ENCODE measurements around the gene SSTR1. TPM values are rescaled to one million over a fixed set of nuclear protein-coding genes. Genes with fewer than 3 reads are reported as not detected.
"Not testable (repeated sequence)": the region's sequence is repeated elsewhere in the genome, so short reads cannot be mapped to it uniquely, and the experiment has no call there.

Gene SSTR1, protein sequence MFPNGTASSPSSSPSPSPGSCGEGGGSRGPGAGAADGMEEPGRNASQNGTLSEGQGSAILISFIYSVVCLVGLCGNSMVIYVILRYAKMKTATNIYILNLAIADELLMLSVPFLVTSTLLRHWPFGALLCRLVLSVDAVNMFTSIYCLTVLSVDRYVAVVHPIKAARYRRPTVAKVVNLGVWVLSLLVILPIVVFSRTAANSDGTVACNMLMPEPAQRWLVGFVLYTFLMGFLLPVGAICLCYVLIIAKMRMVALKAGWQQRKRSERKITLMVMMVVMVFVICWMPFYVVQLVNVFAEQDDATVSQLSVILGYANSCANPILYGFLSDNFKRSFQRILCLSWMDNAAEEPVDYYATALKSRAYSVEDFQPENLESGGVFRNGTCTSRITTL
- total RNA-seq (2014; rRNA removed; shearing (Covaris generic)), result not detected in 2 replicates

DNA sequence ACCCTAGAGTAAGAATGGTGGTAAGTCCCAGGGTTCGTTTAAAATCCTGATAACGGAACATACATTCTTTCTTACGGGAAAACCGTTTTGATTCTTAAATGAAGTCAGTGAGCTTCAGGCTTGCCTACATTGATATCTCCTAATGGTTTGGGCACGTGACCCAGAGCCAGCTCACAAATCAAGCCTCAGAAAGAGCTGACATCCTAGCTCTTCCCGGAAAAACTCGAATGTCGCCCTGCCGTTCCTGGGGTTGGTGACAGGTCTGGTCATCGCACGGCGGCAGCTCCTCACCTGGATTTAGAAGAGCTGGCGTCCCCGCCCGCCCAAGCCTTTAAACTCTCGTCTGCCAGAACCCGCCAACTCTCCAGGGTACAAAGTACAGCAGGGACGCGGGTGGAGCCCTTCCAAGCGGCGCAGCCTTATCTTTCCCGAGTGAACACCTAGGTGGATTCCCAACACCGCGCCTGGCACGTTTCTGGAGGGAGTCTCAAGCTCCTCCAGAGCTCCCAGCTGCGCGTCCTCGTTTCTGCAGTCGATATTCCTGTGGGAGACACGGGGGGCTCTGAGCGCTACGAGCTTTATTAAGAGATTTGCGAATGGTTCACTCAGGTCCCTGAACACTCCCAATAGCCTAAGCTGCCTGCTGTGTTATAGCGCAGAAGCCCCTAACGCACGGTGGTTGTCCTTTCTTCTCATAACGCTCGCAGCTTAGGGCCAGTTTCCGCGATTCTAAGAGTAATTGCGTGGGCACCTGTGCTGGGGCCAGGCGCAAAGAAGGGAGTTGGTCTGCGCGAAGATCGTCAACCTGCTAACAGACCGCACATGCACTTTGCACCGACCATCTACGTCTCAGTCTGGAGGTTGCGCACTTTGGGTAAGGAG lies at the start of gene SSTR1:
Gene SSTR1, plus strand, starts transcription at position 169 of the 882 bp plus-strand sequence. CDS start 1,486 bp downstream, outside the sequence.
- DNase-seq (ENCODE audit: low spot score), result no peak

DNA sequence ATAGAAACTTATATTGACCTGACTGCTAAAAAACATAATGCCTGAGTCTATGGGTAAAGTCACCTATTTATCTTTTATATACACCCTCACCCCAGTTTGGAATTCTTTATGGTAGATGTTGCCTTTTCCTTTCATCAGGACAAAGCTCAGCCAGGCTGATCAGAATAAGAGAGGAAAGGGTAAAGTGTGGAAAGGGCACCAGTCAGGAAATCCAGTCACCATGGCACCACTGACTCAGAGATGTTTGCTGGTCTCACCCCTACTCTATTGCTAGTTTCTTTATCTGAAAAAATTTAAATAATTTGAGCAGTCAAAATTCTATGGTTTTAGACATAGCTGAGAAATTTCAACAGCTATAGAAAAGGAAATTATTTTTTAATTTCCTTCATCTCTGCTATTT lies 49.2 kb upstream of the SSTR1 start:
- no peak for DNase-seq (ENCODE audit: low spot score)

DNA sequence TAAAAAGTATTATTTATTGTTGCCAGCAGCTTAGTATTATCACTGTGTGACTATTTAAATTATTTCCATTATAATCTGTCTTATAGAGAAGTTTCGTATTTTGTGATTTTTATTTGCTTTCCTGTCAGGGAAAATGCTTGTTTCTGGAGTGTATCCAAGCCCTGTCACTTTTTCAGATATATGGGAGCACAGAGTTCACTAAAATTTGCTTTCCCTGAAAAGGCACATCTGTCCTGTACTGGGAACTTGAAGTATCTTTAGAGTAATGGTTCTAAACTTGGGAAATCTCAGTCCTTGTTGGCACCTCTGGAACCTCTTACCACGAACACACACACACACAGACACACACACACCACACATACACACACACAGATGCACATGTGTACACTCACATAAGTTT lies 39.3 kb upstream of the SSTR1 start:
- DNase-seq (ENCODE audit: low spot score), result no peak

DNA sequence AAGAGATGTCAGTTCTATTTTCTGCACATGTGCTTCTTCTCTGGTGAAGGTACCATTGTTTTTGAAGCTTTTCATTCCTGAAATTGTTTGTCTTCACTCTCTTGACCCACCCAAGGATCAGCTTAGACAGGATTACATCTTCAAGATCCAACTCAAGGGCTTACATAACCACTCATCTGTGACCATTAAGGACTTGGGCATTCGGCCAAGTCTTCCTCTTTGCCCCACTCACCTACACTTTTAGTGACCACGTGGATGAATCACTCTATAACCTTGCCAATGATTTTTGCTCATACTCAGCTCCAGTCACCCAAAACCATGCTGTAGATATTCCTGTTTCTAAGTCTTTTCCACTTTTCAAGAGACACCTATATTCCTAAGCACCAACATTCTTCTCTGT lies 36.5 kb upstream of the SSTR1 start:
- peak; percentile 5 for DNase-seq (ENCODE audit: low spot score)

DNA sequence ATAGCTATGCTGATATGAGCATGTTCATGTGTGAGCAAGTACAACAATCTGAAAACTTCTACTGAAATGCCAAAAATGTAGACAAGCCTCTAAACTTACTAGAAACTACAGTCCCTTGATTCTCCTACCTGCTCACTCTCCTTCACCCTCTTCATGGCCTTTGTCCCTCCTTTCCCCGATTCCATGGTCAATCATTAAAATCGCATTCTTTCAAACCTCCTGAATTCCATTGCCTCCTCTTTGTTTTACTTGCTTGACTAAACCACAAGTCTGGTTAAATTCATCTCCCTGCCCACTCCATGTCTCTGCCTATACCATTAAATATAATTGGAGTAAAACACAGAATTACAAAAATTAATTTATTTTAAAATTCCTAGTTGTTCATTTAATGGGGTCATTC lies 33.0 kb upstream of the SSTR1 start:
- no peak for DNase-seq (ENCODE audit: low spot score)

DNA sequence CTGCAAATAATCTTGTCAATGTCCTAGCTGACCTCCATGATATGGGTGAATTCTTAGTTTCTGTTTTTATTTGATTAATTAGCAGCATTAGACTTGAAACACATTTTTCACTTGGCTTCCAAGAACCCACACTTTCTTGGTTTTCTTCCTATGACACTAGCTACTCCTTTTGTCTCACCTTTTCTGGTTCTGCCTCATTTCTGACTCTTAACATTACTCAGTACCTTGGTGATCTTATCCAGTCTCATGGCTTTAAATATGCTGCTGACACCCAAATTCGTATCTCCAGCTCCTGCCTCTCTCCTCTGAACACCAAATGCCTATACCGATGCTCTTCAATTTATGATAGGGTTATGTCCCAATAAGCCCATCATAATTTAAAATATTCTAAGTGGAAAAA lies 32.0 kb upstream of the SSTR1 start:
- DNase-seq (ENCODE audit: low spot score), result no peak

DNA sequence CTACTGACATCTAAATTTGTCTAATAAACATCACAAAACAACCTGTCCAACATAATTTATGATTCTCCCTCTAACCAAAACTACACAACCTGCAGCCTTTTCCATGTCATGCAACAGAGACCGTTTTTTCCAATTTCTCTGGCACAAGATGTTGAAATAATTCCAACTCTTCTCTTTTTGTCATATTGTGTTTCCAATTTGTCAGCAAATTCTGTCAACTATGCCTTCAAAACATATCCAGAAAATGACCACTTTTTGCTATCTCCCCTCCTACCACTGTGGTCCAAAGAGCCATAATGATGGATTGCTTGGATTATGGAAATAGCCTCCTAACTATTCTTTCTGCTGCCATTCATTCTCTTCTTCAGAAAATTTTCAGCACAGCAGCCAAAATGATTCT lies 31.3 kb upstream of the SSTR1 start:
- DNase-seq (ENCODE audit: low spot score), result no peak

DNA sequence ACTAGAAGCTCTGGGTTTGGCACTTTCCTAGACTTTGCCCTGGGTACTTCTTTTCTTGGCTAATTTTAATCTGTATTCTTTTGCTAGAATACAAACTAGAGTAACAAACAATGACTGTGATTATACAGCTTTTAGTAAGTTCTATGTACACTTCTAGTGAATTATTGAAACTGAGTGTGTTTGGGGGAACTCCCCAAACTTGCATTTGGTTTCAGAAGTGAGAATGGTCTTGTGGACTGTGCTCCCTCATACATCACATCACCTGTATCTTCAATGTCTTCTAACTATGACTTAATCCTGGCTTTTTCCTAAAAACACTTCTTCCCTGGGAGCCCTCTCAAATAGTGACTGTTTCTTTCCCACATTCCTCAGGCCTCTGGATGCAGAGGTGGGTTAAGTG lies 23.6 kb upstream of the SSTR1 start:
- no peak for DNase-seq (ENCODE audit: low spot score)

DNA sequence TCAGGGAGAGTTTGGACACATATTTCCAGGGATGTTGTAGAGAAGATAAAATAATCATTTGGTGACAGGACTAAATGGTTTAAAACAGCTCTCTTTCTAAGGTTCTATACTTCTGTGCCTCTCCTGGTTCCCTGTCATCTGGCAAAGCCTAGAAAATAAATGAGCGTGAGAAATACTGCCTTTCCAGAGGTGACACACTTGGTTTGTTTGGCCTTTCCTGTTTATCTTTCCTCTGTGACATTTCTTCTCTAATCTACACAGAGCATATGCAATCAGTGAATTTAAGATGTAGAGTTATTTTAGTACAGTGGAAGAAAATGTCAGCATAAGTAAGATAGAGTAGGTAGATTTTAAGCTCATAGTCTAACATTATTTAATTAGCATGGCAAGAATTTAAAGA lies 22.0 kb upstream of the SSTR1 start:
- peak; percentile 14 for DNase-seq (ENCODE audit: low spot score)

DNA sequence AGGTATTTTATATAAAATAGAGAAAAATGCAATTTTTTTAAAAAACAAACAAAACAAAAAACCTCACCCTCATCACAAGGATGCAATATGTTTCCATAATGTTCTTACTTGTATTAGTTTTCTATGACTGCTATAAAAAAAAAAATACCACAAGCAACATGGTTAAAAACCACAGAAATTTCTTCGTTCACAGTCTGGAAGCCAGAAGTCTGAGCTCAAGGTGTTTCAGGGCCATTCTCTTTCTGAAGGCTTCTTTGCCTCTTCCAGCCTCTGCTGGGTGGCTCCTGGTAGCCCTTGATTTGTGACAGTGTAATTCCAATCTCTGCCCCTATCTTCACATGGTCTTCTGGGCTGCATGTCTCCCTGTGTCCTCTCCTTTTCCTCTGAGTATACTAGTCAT lies 21.5 kb upstream of the SSTR1 start:
- no peak for DNase-seq (ENCODE audit: low spot score)

DNA sequence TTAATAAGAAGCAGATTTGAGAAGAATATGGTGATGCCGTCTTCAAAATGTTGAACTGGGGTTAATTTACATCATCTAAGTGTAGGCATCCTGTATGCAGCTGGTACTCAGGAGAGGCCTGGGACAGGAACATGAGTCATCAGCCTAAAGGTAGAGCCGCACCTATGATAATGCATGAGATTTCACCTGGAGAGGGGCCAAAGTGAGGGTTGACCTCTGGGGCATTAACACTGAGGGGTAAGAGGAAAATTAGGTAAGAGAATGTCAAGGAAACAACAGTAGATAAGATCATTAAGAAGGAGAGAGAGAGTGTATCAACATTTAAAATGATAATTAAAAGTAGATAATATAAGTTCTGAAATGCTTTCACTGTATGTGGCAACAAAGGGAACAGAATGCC lies 20.2 kb upstream of the SSTR1 start:
- DNase-seq (ENCODE audit: low spot score), result no peak

DNA sequence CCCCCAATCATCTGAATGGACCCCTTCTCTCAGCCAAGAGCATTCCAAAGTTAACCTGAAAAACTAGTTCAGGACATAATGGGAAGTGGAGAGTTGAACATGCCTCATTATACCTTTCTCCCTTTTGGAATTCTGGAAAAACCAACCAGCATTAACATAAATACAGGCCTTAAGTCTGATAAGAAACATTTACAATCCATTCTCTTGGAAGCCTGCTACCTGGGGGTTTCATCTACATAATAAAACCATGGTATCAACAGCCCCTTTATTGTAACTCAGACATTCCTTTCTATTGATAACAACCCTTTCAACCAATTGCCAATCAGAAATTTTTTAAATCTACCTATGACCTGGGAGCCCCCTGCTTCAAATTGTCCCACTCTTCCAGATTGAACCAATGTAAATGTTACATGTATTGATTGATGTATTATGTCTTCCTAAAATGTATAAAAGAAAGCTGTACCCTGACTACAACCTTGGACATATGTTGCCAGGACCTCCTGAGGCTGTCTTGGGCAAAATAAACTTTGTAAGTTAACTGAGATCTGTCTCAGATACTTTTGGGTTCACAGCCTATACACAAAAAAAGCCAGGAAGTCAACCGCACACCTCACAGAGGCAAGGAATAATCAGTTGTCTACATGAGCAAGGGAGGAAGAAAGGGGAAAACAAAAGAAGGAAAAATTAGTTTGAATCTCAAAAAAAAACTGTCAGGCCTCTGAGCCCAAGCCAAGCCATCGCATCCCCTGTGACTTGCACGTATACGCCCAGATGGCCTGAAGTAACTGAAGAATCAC lies 17.6 kb upstream of the SSTR1 start:
- no peak for DNase-seq (ENCODE audit: low spot score)

DNA sequence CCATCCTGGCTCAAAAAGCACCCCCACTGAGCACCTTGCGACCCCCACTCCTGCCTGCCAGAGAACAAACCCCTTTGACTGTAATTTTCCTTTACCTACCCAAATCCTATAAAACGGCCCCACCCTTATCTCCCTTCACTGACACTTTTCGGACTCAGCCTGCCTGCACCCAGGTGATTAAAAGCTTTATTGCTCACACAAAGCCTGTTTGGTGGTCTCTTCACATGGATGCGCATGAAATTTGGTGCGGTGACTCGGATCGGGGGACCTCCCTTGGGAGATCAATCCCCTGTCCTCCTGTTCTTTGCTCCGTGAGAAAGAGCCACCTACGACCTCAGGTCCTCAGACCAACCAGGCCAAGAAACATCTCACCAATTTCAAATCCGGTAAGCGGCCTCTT lies 16.9 kb upstream of the SSTR1 start:
- not testable (repeated sequence) for DNase-seq (ENCODE audit: low spot score)

DNA sequence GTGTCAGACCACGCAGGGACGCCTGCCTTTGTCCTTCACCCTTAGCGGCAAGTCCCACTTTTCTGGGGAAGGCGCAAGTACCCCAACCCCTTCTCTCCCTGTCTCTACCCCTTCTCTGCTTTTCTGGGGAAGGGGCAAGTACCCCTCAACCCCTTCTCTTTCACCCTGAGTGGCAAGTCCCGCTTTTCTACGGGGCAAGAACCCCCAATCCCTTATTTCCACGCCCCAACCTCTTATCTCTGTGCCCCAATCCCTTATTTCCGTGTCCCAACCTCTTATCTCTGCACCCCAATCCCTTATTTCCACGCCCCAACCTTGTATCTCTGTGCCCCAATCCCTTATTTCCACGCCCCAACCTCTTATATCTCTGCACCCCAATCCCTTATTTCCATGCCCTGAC lies 16.2 kb upstream of the SSTR1 start:
- DNase-seq (ENCODE audit: low spot score), result not testable (repeated sequence)

DNA sequence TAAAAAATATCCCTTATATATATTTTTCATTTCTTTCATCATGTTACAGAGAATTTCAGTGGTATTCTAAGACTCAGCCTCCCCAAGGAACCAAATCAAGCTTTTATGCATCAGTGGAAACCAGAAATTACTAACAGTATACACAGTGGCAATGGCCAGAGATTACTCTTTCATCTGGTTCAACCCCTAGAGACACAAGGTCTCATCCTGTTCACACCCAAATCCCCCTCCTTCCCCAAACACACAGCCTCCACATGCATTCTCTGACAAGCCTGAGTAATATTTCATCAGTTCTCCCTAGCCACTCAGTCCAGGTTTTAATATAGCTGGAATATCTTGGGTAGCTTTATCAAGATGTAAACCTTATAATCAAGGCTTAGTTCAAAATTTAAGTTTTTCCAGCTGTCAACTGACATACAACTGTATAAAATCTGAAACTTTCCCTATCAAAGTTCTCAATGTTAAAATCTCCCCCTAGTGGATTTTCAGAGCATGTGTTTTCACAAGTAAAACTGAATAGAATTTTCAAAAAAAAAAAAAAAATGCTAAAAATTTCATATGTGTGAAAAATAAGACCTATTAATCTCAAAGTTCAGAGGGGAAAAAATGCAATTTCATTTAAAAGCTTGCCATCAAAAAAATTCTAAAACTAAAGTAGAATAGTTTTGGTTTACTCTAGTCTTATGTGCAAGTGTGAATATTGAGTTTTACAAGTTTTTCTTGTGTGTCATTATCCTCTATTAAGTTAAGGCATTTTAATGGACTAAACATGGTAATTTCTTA lies 10.5 kb upstream of the SSTR1 start:
- DNase-seq (ENCODE audit: low spot score), result no peak

DNA sequence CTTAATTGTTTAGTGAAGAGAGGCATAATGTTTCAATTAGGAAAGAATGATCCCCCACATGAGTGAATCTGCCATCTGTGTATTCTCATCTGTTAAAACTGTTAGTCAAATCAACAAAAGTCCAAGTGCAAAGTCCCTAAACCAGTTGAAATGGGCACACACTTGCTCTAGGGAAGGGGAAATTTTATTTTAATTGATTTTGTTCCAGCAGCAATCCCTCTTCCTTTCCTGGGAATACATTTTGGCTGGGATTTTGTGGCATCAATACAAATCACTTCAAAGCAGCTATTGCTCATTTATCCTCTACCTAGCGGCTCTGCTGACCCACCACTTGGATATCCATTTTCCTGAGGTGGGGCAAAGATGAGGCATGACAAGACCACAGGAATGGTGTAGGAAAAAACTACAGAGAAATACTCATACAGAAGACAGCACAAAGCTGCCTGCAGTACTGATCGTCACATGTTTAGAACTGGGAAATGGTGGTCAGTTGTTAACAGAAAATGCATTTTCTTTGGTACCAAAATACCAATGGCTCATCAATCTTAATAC lies 9.8 kb upstream of the SSTR1 start:
- DNase-seq (ENCODE audit: low spot score), result no peak

DNA sequence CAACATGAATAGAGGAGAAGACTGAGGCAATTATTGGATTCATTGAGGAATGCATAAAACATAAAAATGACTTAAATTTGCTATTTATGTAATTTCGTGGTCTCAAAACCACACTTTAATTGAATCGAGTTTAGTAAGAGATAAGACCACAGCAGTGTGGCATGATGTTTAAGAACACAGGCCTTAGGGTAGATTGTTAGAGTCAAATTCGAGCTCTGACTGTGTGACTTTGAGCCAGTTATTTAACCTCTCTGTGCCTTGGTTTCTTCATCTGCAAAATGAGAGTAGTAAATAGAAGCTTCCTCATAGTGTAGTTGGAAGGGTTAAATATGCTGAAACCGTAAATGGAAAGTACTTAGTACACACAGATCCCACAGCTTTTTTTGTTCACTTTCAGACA lies 9.3 kb upstream of the SSTR1 start:
- DNase-seq (ENCODE audit: low spot score), result no peak

DNA sequence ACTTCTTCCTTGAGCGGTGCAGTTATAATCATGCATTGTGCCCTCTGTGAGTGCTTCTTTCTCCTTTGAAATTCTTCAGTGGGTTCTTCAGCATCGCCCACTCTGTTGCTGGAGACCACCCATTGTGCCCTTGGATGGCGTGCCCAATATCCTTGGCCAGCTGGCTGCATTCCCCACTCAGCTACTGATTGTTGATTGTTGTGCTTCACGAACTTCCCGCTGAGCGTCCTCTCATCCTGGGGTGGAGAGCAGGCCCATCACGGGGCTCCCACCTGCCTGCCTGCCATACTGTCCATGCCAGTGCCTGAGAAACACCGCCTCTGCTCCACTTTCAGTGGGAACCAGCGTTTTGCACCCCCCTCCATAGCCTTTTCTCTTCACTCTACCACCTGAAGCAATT lies 8.6 kb upstream of the SSTR1 start:
- no peak for DNase-seq (ENCODE audit: low spot score)

DNA sequence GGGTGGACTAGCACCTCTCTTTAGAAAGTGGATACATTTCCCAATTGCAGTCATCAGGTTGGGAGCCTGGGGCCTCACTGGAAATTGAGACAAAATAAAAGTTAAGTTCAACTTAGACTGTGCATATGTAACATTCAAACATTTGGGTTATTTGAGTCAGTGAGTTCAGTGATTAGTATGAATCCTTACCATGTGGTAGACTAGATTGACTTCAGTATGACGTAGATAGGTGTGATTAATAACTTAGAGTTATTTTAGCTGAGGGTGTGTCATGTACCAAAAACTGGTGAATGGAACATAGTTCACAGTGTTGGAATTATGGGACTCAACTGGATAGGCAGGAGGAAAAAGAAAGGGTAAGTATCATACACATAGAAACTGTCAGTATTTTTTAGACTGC lies 8.0 kb upstream of the SSTR1 start:
- no peak for DNase-seq (ENCODE audit: low spot score)

DNA sequence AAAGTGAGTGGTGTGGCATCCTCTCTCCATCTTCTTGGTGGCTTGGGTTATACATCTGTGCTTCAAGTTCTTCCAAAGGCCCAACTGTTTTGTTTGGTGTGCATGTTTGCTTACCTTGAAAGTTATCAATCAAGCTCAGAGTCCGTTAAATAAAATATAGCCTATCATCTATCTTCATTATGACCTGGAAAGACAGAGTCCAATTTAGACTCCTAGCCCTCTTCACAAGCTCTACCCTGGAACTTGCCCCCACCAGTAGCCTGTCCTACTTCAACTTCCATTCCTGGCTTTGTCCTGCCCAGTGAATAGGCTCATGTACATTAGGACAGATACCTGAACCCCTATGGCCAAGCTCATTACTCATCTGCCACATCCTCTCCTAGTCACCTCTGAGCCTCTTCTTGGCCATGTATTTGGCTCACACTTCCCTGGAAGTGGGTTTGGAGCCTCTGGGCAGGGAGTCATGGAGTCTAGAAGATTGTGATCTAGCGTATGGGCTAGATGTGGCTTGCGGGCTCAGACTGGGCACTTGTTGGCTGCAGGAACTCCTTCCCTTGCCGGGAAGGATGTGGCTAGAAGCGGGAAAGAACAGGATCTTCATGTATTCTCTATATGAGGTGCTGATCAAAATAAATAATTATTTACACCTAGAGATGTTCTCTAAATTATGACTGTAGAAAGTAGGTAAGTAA lies 6.4 kb upstream of the SSTR1 start:
- no peak for DNase-seq (ENCODE audit: low spot score)
